PC-9 (cell line): ENCODE results near the gene AKAP6. TPM values are rescaled to one million over a fixed set of nuclear protein-coding genes. Genes with fewer than 3 reads are reported as not detected.
"Not testable (repeated sequence)": the region's sequence is repeated elsewhere in the genome, so short reads cannot be mapped to it uniquely, and the experiment has no call there.

ENCODE experiments used
- BruUV-seq: library from RNA; stranded (reverse); fragments of 400-500 nt; replicated peaks from 2 replicates; lab custom pipeline; 2021; lab: Mats Ljungman, UMichigan
- CTCF ChIA-PET: fragments of 300-600 bp; sonication (Branson Sonifier 250); formaldehyde crosslinking; loops from one replicate; lab custom pipeline; 2022; ENCODE audit warnings: antibody characterized with exemption; lab: Charles Lee
- POLR2A ChIA-PET: fragments of 300-600 bp; sonication (Branson Sonifier 250); formaldehyde crosslinking; loops from one replicate; lab custom pipeline; 2022; ENCODE audit warnings: antibody characterized with exemption; ENCODE audit not compliant: unreplicated experiment; lab: Charles Lee
- DNase-seq, 2 experiments: peaks; one replicate each; pipeline versions ENCODE4 v3.0.0 to v3.0.0-alpha.2; 2015 to 2022; ENCODE audit warnings: mixed read lengths in 1 of 2
- H2AFZ ChIP-seq: fragments of 200-600 bp; sonication (generic); 2 replicates; pipeline ENCODE4 v1.8.1; 2017; ENCODE audit warnings: antibody characterized with exemption
- H3F3A ChIP-seq: fragments of 200-600 bp; sonication (generic); 2 replicates; pipeline ENCODE4 v1.8.1; 2017; ENCODE audit warnings: antibody characterized with exemption, mild to moderate bottlenecking, low read depth; ENCODE audit not compliant: insufficient read depth
- H3K27ac ChIP-seq: fragments of 200-600 bp; sonication (generic); 2 replicates; pipeline ENCODE4 v1.6.1; 2016; ENCODE audit warnings: mixed run types
- H3K27me3 ChIP-seq: fragments of 200-600 bp; sonication (generic); 2 replicates; pipeline ENCODE4 v1.6.1; 2016; ENCODE audit warnings: low read depth, mixed run types; ENCODE audit not compliant: insufficient read depth
- H3K36me3 ChIP-seq: fragments of 200-600 bp; sonication (generic); 2 replicates; pipeline ENCODE4 v1.6.1; 2016; ENCODE audit warnings: low read depth, mixed run types
- H3K4me1 ChIP-seq: fragments of 200-600 bp; sonication (generic); replicated peaks from 2 replicates; pipeline ENCODE4 v1.6.1; 2016; ENCODE audit warnings: mixed run types; ENCODE audit not compliant: insufficient read depth
- H3K4me2 ChIP-seq: fragments of 200-600 bp; sonication (generic); 2 replicates; pipeline ENCODE4 v1.6.1; 2017; ENCODE audit warnings: mixed run types
- H3K4me3 ChIP-seq: fragments of 200-600 bp; sonication (generic); 2 replicates; pipeline ENCODE4 v1.6.1; 2016; ENCODE audit warnings: mixed run types
- H3K79me2 ChIP-seq: fragments of 200-600 bp; sonication (generic); 2 replicates; pipeline ENCODE4 v1.6.1; 2017; ENCODE audit warnings: low read depth, mixed run types
- H3K9me2 ChIP-seq: fragments of 200-600 bp; sonication (generic); 2 replicates; pipeline ENCODE4 v1.8.1; 2017; ENCODE audit warnings: mild to moderate bottlenecking; ENCODE audit not compliant: insufficient read depth
- H3K9me3 ChIP-seq: fragments of 200-600 bp; sonication (generic); 2 replicates; pipeline ENCODE4 v1.8.1; 2016; ENCODE audit warnings: low read depth; ENCODE audit not compliant: insufficient read depth
- H4K20me1 ChIP-seq: fragments of 200-600 bp; sonication (generic); 2 replicates; pipeline ENCODE4 v1.8.1; 2017; ENCODE audit not compliant: insufficient read depth
- CTCF ChIP-seq: fragments of 200-600 bp; sonication (generic); conservative IDR thresholded peaks from 2 replicates; pipeline ENCODE4 v1.6.1; 2017; ENCODE audit warnings: mixed run types, antibody characterized with exemption, mild to moderate bottlenecking, moderate library complexity
- EZH2 ChIP-seq: fragments of 200-600 bp; sonication (generic); IDR thresholded peaks from 2 replicates; pipeline ENCODE4 v1.8.0; 2017; ENCODE audit warnings: antibody characterized with exemption, low read depth
- intact Hi-C: fragments of 100-400 bp; cut with micrococcal nuclease; formaldehyde crosslinking; loops from one replicate; pipeline ENCODE4 v1.10.0; 2022; ENCODE audit not compliant: unreplicated experiment
- total RNA-seq: library from RNA; stranded (reverse); gene quantifications from 2 replicates; pipeline ENCODE4 v1.2.3, GENCODE V29; 2021

The AKAP6 gene
- total RNA-seq, 1 experiment from 2014 or later = 2.8 TPM

DNA sequence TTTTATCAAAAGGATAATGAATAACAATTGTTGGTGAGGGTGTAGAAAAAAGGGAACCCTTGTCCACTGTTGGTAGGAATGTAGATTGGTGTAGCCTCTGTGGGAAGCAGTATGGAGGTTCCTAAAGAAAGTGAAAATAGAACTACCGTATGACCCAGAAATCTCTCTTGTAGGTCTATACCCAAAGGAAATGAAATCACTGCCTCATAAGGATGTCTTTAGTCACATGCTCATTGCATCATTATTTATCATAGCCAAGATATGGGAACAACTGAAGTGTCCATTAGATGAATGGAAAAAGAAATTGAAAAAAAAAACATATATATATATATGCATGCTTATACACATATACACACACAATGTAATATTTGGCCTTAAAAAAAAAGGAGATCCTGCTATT is 450.7 kb downstream of the AKAP6 start:
- Histone ChIP-seq H3K9me2 (no peaks in the 10 kb centered on the region), H2AFZ (no peak overlapping the region), H4K20me1 (no peaks in the 10 kb centered on the region), H3K36me3 (no peaks in the 10 kb centered on the region), H3F3A (no peaks in the 10 kb centered on the region), H3K4me3 (no peak overlapping the region), H3K4me2 (no peak overlapping the region), H3K79me2 (no peaks in the 10 kb centered on the region), H3K4me1 (no peaks in the 10 kb centered on the region), H3K9me3 (no peaks in the 10 kb centered on the region), H3K27ac (no peak overlapping the region), H3K27me3 (no peaks in the 10 kb centered on the region)
- TF ChIP-seq EZH2 = no peak
- intact Hi-C loops = no loop called here
- DNase-seq = no peak
- ChIA-PET CTCF (interaction anchor here (0.7 kb wide), 1 partner anchor 130 kb away, joined by 3 read pairs; no protein-coding TSS in a partner anchor), POLR2A (no interaction called here)
- no TSS peak for BruUV-seq

GRCh38 chr14:32784405-32784804 is 455.3 kb downstream of the AKAP6 start:
- CTCF ChIA-PET = no interaction called here

DNA sequence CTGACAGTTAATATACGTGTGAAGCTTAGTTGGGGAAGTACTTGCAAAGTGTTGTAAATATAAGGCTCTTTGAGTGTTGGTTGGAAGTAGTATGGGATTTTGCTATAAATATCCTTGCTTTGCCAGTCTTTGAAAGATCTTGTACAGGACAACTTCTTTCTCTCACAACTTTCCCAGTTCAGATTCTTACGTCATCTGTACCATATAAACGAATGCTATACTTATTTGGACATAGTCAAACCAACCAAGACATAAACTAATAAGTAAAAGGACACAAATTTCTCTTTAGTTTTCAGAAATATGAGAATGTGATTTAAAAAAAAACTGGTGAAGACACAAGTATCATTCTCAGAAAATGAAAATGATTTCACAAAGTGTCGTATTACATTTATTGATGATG is 456.5 kb downstream of the AKAP6 start:
- H3F3A ChIP-seq = no peaks in the 10 kb centered on the region
- no peaks in the 10 kb centered on the region for H3K9me3 ChIP-seq
- no peak overlapping the region for H3K27ac ChIP-seq
- CTCF ChIA-PET = no interaction called here
- H3K4me3 ChIP-seq = no peak overlapping the region
- no peaks in the 10 kb centered on the region for H3K79me2 ChIP-seq
- H4K20me1 ChIP-seq = no peaks in the 10 kb centered on the region
- H3K36me3 ChIP-seq = no peaks in the 10 kb centered on the region
- intact Hi-C loops = no loop called here
- no peak overlapping the region for H2AFZ ChIP-seq
- no peaks in the 10 kb centered on the region for H3K9me2 ChIP-seq
- H3K4me1 ChIP-seq = no peaks in the 10 kb centered on the region
- H3K4me2 ChIP-seq = no peak overlapping the region
- POLR2A ChIA-PET = no interaction called here
- TF ChIP-seq CTCF (no peak), EZH2 (no peak)
- DNase-seq = no peak
- no TSS peak for BruUV-seq
- no peaks in the 10 kb centered on the region for H3K27me3 ChIP-seq

More at GRCh38 chr14:32784405-32784804, 455.3 kb downstream of the AKAP6 start:
- no peak for DNase-seq
- intact Hi-C loops = loop anchor here (1.0 kb wide), 1 partner anchor 31 kb away; no protein-coding TSS in a partner anchor
- Histone ChIP-seq H3K4me1 (no peaks in the 10 kb centered on the region), H3K27me3 (no peaks in the 10 kb centered on the region), H3K4me2 (no peak overlapping the region), H3K27ac (no peak overlapping the region), H3F3A (no peaks in the 10 kb centered on the region), H3K4me3 (no peak overlapping the region), H3K9me2 (no peaks in the 10 kb centered on the region), H3K36me3 (no peaks in the 10 kb centered on the region), H3K79me2 (no peaks in the 10 kb centered on the region), H3K9me3 (no peaks in the 10 kb centered on the region), H2AFZ (no peak overlapping the region), H4K20me1 (no peaks in the 10 kb centered on the region)
- BruUV-seq = no TSS peak
- TF ChIP-seq EZH2 (no peak), CTCF (no peak)
- POLR2A ChIA-PET = no interaction called here

DNA sequence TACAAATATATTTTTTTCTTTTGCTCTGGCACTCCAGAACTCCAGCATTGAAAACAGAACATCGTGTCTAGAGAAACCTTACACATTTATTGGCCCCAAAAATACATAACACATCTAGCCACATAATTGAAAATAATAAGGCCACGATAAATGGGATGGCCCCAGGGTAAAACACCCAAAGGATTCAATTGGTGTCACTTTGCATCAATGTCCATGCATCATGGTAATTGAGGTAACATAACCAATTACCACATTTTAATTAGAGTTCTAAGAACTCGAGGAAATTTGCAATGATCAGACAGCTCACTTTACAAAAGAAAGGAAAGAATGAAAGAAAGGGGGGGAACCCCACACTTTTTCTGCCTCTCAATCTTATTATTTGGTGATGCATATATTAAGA is 457.8 kb downstream of the AKAP6 start:
- CTCF ChIA-PET = no interaction called here
- no peaks in the 10 kb centered on the region for H3K27me3 ChIP-seq
- H3K9me2 ChIP-seq = no peaks in the 10 kb centered on the region
- H4K20me1 ChIP-seq = no peaks in the 10 kb centered on the region
- no peaks in the 10 kb centered on the region for H3K79me2 ChIP-seq
- intact Hi-C loops = no loop called here
- no peaks in the 10 kb centered on the region for H3F3A ChIP-seq
- H3K27ac ChIP-seq = no peak overlapping the region
- POLR2A ChIA-PET = no interaction called here
- H3K36me3 ChIP-seq = no peaks in the 10 kb centered on the region
- no peak overlapping the region for H3K4me3 ChIP-seq
- no TSS peak for BruUV-seq
- H3K4me2 ChIP-seq = no peak overlapping the region
- no peaks in the 10 kb centered on the region for H3K9me3 ChIP-seq
- TF ChIP-seq EZH2 (no peak), CTCF (no peak)
- H3K4me1 ChIP-seq = no peaks in the 10 kb centered on the region
- no peak overlapping the region for H2AFZ ChIP-seq
- DNase-seq = no peak

DNA sequence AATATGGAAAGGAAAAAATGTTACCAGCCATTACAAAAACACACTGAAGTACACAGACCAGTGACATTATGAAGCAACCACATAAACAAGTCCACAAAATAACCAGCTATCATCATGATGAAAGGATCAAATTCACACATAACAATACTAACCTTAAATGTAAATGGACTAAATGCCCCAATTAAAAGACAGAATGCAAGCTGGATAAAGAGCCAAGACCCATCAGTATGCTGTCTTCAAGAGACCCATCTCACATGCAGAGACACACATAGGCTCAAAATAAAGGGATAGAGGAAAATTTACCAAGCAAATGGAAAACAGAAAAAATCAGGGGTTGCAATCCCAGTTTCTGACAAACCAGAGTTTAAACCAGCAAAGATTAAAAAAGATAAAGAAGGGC is 463.9 kb downstream of the AKAP6 start:
- H3K4me1 ChIP-seq, H2AFZ ChIP-seq, H3K4me2 ChIP-seq, H3K27me3 ChIP-seq, DNase-seq, H3K9me2 ChIP-seq, H3K36me3 ChIP-seq, H3K27ac ChIP-seq, POLR2A ChIA-PET, CTCF ChIA-PET, BruUV-seq, H3K79me2 ChIP-seq, H3K9me3 ChIP-seq, H3F3A ChIP-seq, intact Hi-C loops, H4K20me1 ChIP-seq, H3K4me3 ChIP-seq: not testable (repeated sequence)
